Measurements from ENCODE around the gene THAP7. TPM values are rescaled to one million over a fixed set of nuclear protein-coding genes. Genes with fewer than 3 reads are reported as not detected.

The THAP7 gene
- total RNA-seq, 1 experiment from 2014 or later: 24.6 TPM

GRCh38 chr22:21003782-21004181 is 1.9 kb upstream of the THAP7 start:
- Histone ChIP-seq H3K4ac (ENCODE audit: low read depth, low read length) (no peak overlapping the region), H3K9ac (ENCODE audit: extremely low read depth, insufficient read length, low read length) (no peak overlapping the region), H2AFZ (ENCODE audit: low read length) (no peak overlapping the region), H2BK120ac (ENCODE audit: low read depth, low read length, poor library complexity, severe bottlenecking) (no peak overlapping the region), H3K9me3 (ENCODE audit: control insufficient read depth, low read depth, low read length) (no peaks in the 10 kb centered on the region), H3K23ac (ENCODE audit: insufficient read length, low read depth, low read length) (no peak overlapping the region), H2BK15ac (ENCODE audit: low read depth, low read length) (no peak overlapping the region), H3K14ac (ENCODE audit: insufficient read depth, low read length) (no peak overlapping the region), H4K5ac (ENCODE audit: insufficient read length, low read depth, low read length) (no peak overlapping the region), H3K23me2 (ENCODE audit: insufficient read length, low read depth, low read length, poor library complexity, severe bottlenecking) (peaks cover 11% of the 10 kb centered on the region), H4K8ac (replicated peaks; ENCODE audit: insufficient read length, low read depth, low read length) (no peak overlapping the region), H3K56ac (ENCODE audit: insufficient read length, low read depth, low read length) (no peak overlapping the region), H2AK5ac (ENCODE audit: insufficient read length, low read length) (no peak overlapping the region), H3K4me1 (ENCODE audit: insufficient read depth, low read length) (no peaks in the 10 kb centered on the region; the same call in 1 of the 2 replicates), H2BK12ac (ENCODE audit: insufficient read length, low read depth, low read length) (no peak overlapping the region), H3T11ph (ENCODE audit: low read length) (no peak overlapping the region), H3K27ac (ENCODE audit: insufficient read length, low read depth, low read length) (no peak overlapping the region), H4K91ac (ENCODE audit: insufficient read length, low read depth, low read length) (no peak overlapping the region), H3K4me2 (ENCODE audit: insufficient read depth, insufficient read length, low read length) (no peak overlapping the region), H4K20me1 (ENCODE audit: control insufficient read depth, insufficient read depth, insufficient read length) (no peaks in the 10 kb centered on the region), H3K27me3 (ENCODE audit: insufficient read depth, low read length) (no peaks in the 10 kb centered on the region), H2BK5ac (ENCODE audit: insufficient read length, low read length) (no peak overlapping the region), H3K18ac (ENCODE audit: insufficient read length, low read depth, low read length) (no peak overlapping the region), H2BK20ac (ENCODE audit: low read depth, low read length, poor library complexity, severe bottlenecking) (no peak overlapping the region), H3K79me1 (ENCODE audit: insufficient read depth, low read depth, low read length, poor library complexity, severe bottlenecking) (no peaks in the 10 kb centered on the region), H3K79me2 (ENCODE audit: insufficient read depth, low read length) (no peaks in the 10 kb centered on the region)
- Mint-ChIP-seq H3K36me3 (ENCODE audit: insufficient read depth in 1 of 3, low read depth in 3 of 3) (peaks cover 0 to 6% (median 1%) of the 10 kb centered on the region in 3 experiments; a peak in 3 of 7 replicates), H3K27me3 (ENCODE audit: low read depth) (no peaks in the 10 kb centered on the region), H3K27ac (no peak overlapping the region), H3K4me1 (peaks cover 11 to 17% of the 10 kb centered on the region in 2 experiments), H3K9me3 (no peaks in the 10 kb centered on the region), H3K4me3 (peak overlapping the region; percentile 88 to 92; a peak in 3 of 5 replicates)
- no CpG with 5 or more reads among the region's 4 CpGs for WGBS (ENCODE audit: extremely low coverage, insufficient read length, low lambda C conversion rate)
- no peak for TF ChIP-seq CTCF (conservative IDR thresholded peaks at IDR 0.05)
- no peak for DNase-seq

Measured in H9 (cell line).